Myometrial cell (primary cell): ENCODE measurements around the gene ADAT2. TPM values are rescaled to one million over a fixed set of nuclear protein-coding genes. Genes with fewer than 3 reads are reported as not detected.

Experiments
- total RNA-seq: library from RNA; depleted of rRNA; stranded (reverse); fragments of >200 nt; gene quantifications from 2 replicates; pipeline ENCODE4 v1.2.3, GENCODE V29; 2015

Gene ADAT2
- 2.3 and 2.5 TPM in 2 replicates for total RNA-seq

GRCh38 chr6:143450453-143451371 lies at the start of gene ADAT2, which contains the start of gene PEX3:
ADAT2 (minus strand) TSS chr6:143450695; CDS start chr6:143450658, 37 bp downstream.
PEX3 (plus strand) TSS chr6:143450805; CDS start chr6:143451043, 238 bp downstream.

Other genes starting within 250 kb of the ADAT2 start
- 13.8 and 17.9 TPM in 2 replicates for gene PEX3, start 110 bp upstream of the ADAT2 start, total RNA-seq
- 116 and 134 TPM in 2 replicates for gene FUCA2, start 61.0 kb upstream of the ADAT2 start, total RNA-seq
- 11.0 and 14.7 TPM in 2 replicates for gene PHACTR2, start 227.3 kb upstream of the ADAT2 start, total RNA-seq